Neuronal stem cell (in vitro differentiated cells): ENCODE results near the gene PANX2.
A peak's percentile ranks its signal among the peaks of the same experiment; 100 is the strongest.

Experiments
- DNase-seq: peaks from one replicate; pipeline ENCODE4 v3.0.0-alpha.2; 2013; ENCODE audit warnings: low spot score
- H2AFZ ChIP-seq: one replicate; pipeline ENCODE4 v1.6.1; 2013; ENCODE audit warnings: mild to moderate bottlenecking, low read length, inconsistent platforms
- H2AK5ac ChIP-seq: 2 replicates; pipeline ENCODE4 v1.6.1; 2013; ENCODE audit warnings: low read depth, mild to moderate bottlenecking, inconsistent platforms, low read length, moderate library complexity, mixed read lengths
- H2BK120ac ChIP-seq: 2 replicates; pipeline ENCODE4 v1.6.1; 2013; ENCODE audit warnings: low read depth, mild to moderate bottlenecking, inconsistent platforms, low read length, moderate library complexity, mixed read lengths
- H2BK12ac ChIP-seq: one replicate; pipeline ENCODE4 v1.6.1; 2013; ENCODE audit warnings: low read length, inconsistent platforms
- H2BK15ac ChIP-seq: 2 replicates; pipeline ENCODE4 v1.6.1; 2013; ENCODE audit warnings: mild to moderate bottlenecking, low read length, inconsistent platforms, mixed read lengths
- H2BK5ac ChIP-seq: one replicate; pipeline ENCODE4 v1.6.1; 2013; ENCODE audit warnings: inconsistent platforms, mild to moderate bottlenecking, low read length, moderate library complexity
- H3K14ac ChIP-seq: one replicate; pipeline ENCODE4 v1.6.1; 2013; ENCODE audit warnings: low read length, inconsistent platforms
- H3K18ac ChIP-seq: 2 replicates; pipeline ENCODE4 v1.6.1; 2013; ENCODE audit warnings: low read length, inconsistent platforms
- H3K23ac ChIP-seq: 2 replicates; pipeline ENCODE4 v1.6.1; 2013; ENCODE audit warnings: low read depth, mild to moderate bottlenecking, mixed read lengths, low read length, inconsistent platforms; ENCODE audit not compliant: poor library complexity
- H3K27ac ChIP-seq: replicated peaks from 3 replicates; pipeline ENCODE4 v1.5.1; 2013; ENCODE audit warnings: low read length, inconsistent platforms
- H3K27me3 ChIP-seq, 3 experiments: 2 replicates each; pipeline ENCODE4 v1.6.1; 2013; ENCODE audit warnings: low read length in 3 of 3, mild to moderate bottlenecking in 2 of 3, inconsistent platforms in 1 of 3, low read depth in 1 of 3, mixed read lengths in 1 of 3, moderate library complexity in 1 of 3; ENCODE audit not compliant: control insufficient read depth in 3 of 3, insufficient read depth in 3 of 3
- H3K36me3 ChIP-seq, 2 donors: replicated peaks in 1 of 2; 2 replicates each; pipeline ENCODE4 v1.6.1; 2013; ENCODE audit warnings: low read length in 2 of 2; ENCODE audit not compliant: control insufficient read depth in 2 of 2, insufficient read depth in 2 of 2
- H3K4ac ChIP-seq: 2 replicates; pipeline ENCODE4 v1.6.1; 2013; ENCODE audit warnings: inconsistent platforms, mild to moderate bottlenecking, low read length, moderate library complexity
- H3K4me1 ChIP-seq, 2 donors: 1 replicate in 1 of 2; 2 replicates in 1 of 2; pipeline ENCODE4 v1.6.1; 2013; ENCODE audit warnings: low read length in 2 of 2, low read depth in 1 of 2; ENCODE audit not compliant: control insufficient read depth in 2 of 2, insufficient read depth in 1 of 2
- H3K4me2 ChIP-seq: one replicate; pipeline ENCODE4 v1.6.1; 2013; ENCODE audit warnings: mild to moderate bottlenecking, low read length, inconsistent platforms; ENCODE audit not compliant: insufficient read depth, poor library complexity, severe bottlenecking
- H3K4me3 ChIP-seq, 2 donors: 2 replicates each; pipeline ENCODE4 v1.5.1; 2013; ENCODE audit warnings: low read length in 2 of 2, mild to moderate bottlenecking in 2 of 2, inconsistent platforms in 1 of 2, moderate library complexity in 1 of 2
- H3K79me1 ChIP-seq: one replicate; pipeline ENCODE4 v1.6.1; 2013; ENCODE audit warnings: low read depth, mild to moderate bottlenecking, inconsistent platforms, low read length, moderate library complexity
- H3K9ac ChIP-seq: one replicate; pipeline ENCODE4 v1.6.1; 2013; ENCODE audit warnings: mild to moderate bottlenecking, low read depth, low read length, inconsistent platforms; ENCODE audit not compliant: poor library complexity
- H3K9me3 ChIP-seq, 2 donors: replicated peaks in 1 of 2; 2 replicates each; pipeline versions ENCODE3 to v1.6.1; 2013; ENCODE audit warnings: low read length in 2 of 2, mild to moderate bottlenecking in 2 of 2, inconsistent platforms in 1 of 2, low read depth in 1 of 2, mixed read lengths in 1 of 2, moderate library complexity in 1 of 2; ENCODE audit not compliant: control insufficient read depth in 2 of 2, insufficient read depth in 1 of 2
- H4K8ac ChIP-seq: one replicate; pipeline ENCODE4 v1.6.1; 2013; ENCODE audit warnings: low read depth, mild to moderate bottlenecking, inconsistent platforms, low read length, moderate library complexity
- H4K91ac ChIP-seq: one replicate; pipeline ENCODE4 v1.6.1; 2013; ENCODE audit warnings: low read length, low read depth, mild to moderate bottlenecking, inconsistent platforms; ENCODE audit not compliant: poor library complexity
- WGBS, 2 donors: extraction: QIAGEN DNeasy Blood & Tissue Kit; methylation state at CpG; one replicate each; pipeline ENCODE4 v1.1.7; 2013; ENCODE audit warnings: missing lambda C conversion rate in 2 of 2, mixed read lengths in 1 of 2; ENCODE audit not compliant: insufficient read length in 2 of 2, insufficient replicate concordance in 1 of 2; ENCODE audit errors: extremely low coverage in 2 of 2; 5-methylcytosine and 5-hydroxymethylcytosine counted together

PANX2 gene

DNA sequence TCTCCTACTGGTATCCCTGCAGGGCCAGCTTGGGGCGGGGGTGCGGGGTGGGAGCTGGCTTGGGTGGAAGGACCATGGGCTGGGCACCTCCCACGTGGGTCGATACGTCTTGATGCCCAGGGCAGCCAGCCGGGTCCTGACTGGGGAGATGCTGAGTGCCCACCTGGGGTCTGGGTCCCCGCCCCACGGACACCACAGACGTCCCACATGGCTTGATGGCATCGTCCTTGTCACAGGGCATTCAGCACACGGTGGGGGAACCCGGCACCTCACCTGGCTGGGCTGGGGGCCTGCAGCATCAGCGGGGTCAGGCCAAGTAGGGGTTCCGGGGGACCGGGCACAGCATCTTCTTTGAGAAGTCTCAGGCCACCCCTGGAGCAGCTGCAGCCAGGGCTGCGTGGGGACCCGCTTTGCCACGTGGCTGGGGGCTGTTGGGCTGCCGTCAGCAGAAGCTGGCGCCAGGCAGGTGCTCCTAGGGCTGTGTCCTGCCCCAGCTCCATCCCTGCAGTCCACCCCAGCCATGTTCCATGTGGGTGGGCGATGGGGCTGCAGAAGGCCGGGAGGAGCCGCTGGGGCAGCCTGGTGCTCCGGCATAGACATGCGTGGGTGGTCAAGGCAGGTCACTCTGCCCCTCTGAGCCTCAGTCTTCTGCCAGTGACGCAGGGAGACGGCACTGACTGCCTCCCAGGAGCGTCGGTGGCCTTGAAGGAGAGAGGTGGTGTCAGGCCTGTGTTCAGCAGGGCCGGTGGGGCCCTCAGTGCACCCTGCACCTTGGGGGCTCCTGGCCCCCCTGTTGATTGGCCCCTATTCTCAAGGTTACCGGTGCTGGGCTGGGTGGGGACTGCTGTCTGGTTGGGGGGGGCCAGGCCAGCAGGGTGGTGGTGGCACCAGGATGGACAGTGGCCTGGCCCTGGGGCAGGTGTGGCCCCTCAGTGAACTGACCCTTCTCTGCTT lies 38.7 kb downstream of the PANX2 start:
- H2BK5ac ChIP-seq: no peak overlapping the region
- no peak overlapping the region for H3K4me2 ChIP-seq
- WGBS, 2 donors: no CpG with 5 or more reads among the region's 31 CpGs

DNA sequence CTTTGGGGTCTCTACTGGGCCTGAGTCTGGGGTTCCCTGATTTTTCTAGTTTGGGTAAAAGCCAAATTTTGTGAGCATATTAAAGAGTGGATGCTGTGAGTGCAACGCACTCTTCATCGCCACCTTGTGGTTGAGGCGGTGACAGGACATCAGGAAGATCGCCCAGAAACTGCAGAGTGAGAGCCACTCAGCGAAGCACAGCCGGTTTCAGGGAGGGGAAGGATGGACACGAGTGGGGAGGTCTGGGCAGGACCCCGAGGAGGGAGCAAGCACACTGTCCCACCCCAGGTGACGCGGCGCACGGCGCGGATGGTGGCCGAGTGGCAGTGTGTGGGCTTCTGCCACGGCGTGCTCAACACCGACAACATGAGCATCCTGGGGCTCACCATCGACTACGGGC lies 39.4 kb downstream of the PANX2 start:
- peak overlapping the region; percentile 72 for H3K9ac ChIP-seq
- H3K36me3 ChIP-seq: peaks cover 36 to 78% of the 10 kb centered on the region in 2 donors
- H3K79me1 ChIP-seq: peaks cover 5% of the 10 kb centered on the region
- WGBS, 2 donors: no CpG with 5 or more reads among the region's 20 CpGs
- no peak overlapping the region for H3K27ac ChIP-seq
- H3K4me3 ChIP-seq: no peak overlapping the region
- no peak overlapping the region for H2BK120ac ChIP-seq
- DNase-seq: no peak
- no peak overlapping the region for H3K14ac ChIP-seq
- no peak overlapping the region for H2AK5ac ChIP-seq
- H3K27me3 ChIP-seq: no peaks in the 10 kb centered on the region
- H3K4me2 ChIP-seq: no peak overlapping the region
- no peak overlapping the region for H2BK15ac ChIP-seq
- H4K91ac ChIP-seq: no peak overlapping the region
- no peak overlapping the region for H4K8ac ChIP-seq
- H3K4ac ChIP-seq: no peak overlapping the region
- H3K23ac ChIP-seq: no peak overlapping the region
- no peak overlapping the region for H2BK5ac ChIP-seq
- H3K9me3 ChIP-seq: peaks cover 0 to 2% of the 10 kb centered on the region in 2 donors
- H3K4me1 ChIP-seq: peaks cover 0 to 8% of the 10 kb centered on the region in 2 donors
- H3K18ac ChIP-seq: no peak overlapping the region
- H2AFZ ChIP-seq: no peak overlapping the region
- H2BK12ac ChIP-seq: no peak overlapping the region

More for the DNA sequence above, 38.7 kb downstream of the PANX2 start:
- no peak overlapping the region for H2BK15ac ChIP-seq
- no peaks in the 10 kb centered on the region for H3K27me3 ChIP-seq
- peaks cover 0 to 8% of the 10 kb centered on the region in 2 donors for H3K4me1 ChIP-seq
- peak overlapping the region; percentile 23 for H4K8ac ChIP-seq
- H3K23ac ChIP-seq: peak overlapping the region; percentile 43
- no peak overlapping the region for H4K91ac ChIP-seq
- H3K18ac ChIP-seq: peak overlapping the region; percentile 21
- H2AK5ac ChIP-seq: no peak overlapping the region
- peaks cover 0 to 2% of the 10 kb centered on the region in 2 donors for H3K9me3 ChIP-seq
- H2AFZ ChIP-seq: no peak overlapping the region
- H3K36me3 ChIP-seq: peaks cover 34 to 78% of the 10 kb centered on the region in 2 donors
- H3K27ac ChIP-seq: no peak overlapping the region
- H2BK120ac ChIP-seq: no peak overlapping the region
- DNase-seq: no peak
- H3K4me3 ChIP-seq: no peak overlapping the region
- no peak overlapping the region for H3K4ac ChIP-seq
- peak overlapping the region; percentile 74 for H3K9ac ChIP-seq
- no peak overlapping the region for H3K14ac ChIP-seq
- H2BK12ac ChIP-seq: no peak overlapping the region
- H3K79me1 ChIP-seq: peaks cover 5% of the 10 kb centered on the region

DNA sequence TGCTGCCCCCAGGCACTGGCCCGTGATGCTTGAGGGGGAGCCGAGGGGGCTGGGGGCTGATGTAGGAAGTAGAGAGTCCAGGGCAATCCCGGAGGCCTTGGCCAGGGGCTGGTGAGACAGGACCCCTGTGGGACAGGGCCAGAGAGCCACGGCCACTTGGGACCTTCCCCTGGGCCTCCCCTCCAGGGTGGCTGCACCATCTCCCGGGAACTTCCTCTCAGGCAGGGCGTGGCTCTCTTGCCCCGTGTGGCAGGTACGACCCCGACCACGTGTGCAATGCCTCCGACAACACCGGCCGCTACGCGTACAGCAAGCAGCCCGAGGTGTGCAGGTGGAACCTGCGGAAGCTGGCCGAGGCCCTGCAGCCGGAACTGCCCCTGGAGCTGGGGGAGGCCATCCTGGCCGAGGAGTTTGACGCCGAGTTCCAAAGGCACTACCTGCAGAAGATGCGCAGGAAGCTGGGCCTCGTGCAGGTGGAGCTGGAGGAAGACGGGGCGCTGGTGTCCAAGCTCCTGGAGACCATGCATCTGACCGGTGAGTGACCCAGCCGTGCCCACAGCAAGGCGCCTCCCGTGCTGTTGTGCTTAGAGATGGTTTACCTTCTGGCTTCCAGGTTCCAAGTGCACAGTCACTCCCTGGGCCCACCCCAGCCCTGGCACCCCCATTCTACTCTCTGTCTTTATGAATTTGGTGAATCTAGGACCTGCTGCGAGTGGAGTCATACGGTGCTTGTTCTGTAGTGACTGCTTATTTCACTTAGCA lies 40.0 kb downstream of the PANX2 start:
- Histone ChIP-seq H3K14ac (no peak overlapping the region), H3K79me1 (peaks cover 4% of the 10 kb centered on the region), H3K4me1 (peaks cover 0 to 8% of the 10 kb centered on the region in 2 donors), H3K36me3 (peaks cover 41 to 78% of the 10 kb centered on the region in 2 donors), H2AK5ac (no peak overlapping the region), H3K4me2 (no peak overlapping the region), H4K8ac (no peak overlapping the region), H4K91ac (no peak overlapping the region), H3K27ac (no peak overlapping the region), H2BK12ac (peak overlapping the region; percentile 59), H2AFZ (no peak overlapping the region), H3K23ac (no peak overlapping the region), H3K27me3 (no peaks in the 10 kb centered on the region), H2BK120ac (no peak overlapping the region), H3K9ac (no peak overlapping the region), H3K9me3 (peaks cover 0 to 2% of the 10 kb centered on the region in 2 donors), H3K4ac (no peak overlapping the region), H2BK15ac (no peak overlapping the region), H2BK5ac (peak overlapping the region; percentile 63), H3K18ac (no peak overlapping the region), H3K4me3 (no peak overlapping the region)
- no peak for DNase-seq
- no CpG with 5 or more reads among the region's 32 CpGs for WGBS, 2 donors

DNA sequence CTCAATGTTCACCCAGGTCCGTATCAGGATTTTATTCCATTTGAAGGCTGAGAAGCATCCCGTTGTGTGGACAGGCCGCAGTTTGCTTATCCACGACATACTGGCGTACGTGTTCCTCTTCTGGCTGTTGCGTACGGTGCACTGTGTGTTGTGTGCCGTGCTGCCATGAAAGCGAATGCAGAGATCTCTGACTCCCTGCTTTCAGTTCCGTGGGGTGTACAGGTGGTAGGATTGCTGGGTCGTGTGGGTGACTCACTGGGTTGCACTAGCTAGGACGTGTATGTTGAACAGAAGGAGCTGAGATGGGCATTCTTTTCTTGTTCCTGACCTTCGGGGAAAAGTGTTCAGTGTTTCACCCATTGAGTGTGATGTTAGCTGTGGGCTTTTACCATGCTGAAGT lies 40.6 kb downstream of the PANX2 start:
- Histone ChIP-seq H3K4ac (no peak overlapping the region), H2BK12ac (no peak overlapping the region), H3K9me3 (peaks cover 0 to 2% of the 10 kb centered on the region in 2 donors), H2BK15ac (no peak overlapping the region), H3K18ac (no peak overlapping the region), H4K91ac (no peak overlapping the region), H3K27ac (no peak overlapping the region), H3K4me2 (no peak overlapping the region), H3K79me1 (peaks cover 3% of the 10 kb centered on the region), H2BK120ac (no peak overlapping the region), H3K23ac (no peak overlapping the region), H3K4me3 (no peak overlapping the region), H3K4me1 (peaks cover 0 to 8% of the 10 kb centered on the region in 2 donors), H2AFZ (no peak overlapping the region), H4K8ac (no peak overlapping the region), H2AK5ac (no peak overlapping the region), H2BK5ac (no peak overlapping the region), H3K9ac (no peak overlapping the region), H3K36me3 (peaks cover 43 to 81% of the 10 kb centered on the region in 2 donors), H3K27me3 (no peaks in the 10 kb centered on the region), H3K14ac (no peak overlapping the region)
- no peak for DNase-seq
- WGBS, 2 donors: no CpG with 5 or more reads among the region's 14 CpGs
